ENCODE data around the gene AIMP2. TPM values are rescaled to one million over a fixed set of nuclear protein-coding genes. Genes with fewer than 3 reads are reported as not detected.
"Not testable (repeated sequence)": the region's sequence is repeated elsewhere in the genome, so short reads cannot be mapped to it uniquely, and the experiment has no call there.

Gene AIMP2
- total RNA-seq, 2 donors from 2014 or later = 37.0 to 47.1 TPM

DNA sequence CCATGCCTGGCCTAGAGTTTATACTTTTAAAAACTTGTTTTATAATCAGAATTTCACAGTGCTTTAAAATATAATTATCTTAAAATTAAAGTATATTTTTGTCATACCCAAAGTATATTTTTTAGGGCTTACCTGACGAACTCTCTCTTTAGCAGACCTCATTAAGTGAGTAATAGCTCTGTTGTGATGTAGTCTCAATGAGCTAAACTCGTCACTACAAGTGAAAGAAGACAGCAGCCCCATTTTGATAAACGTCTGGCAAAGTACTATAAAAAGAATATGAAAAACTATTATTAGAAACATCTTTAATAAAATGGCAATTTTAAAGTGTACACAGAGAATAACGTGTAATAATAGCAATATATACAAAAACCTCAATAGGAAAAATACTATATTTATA is 40.7 kb downstream of the AIMP2 start:
- Histone ChIP-seq H3K9me3 (no peaks in the 10 kb centered on the region), H3K27me3 (replicated peaks; ENCODE audit: insufficient read depth) (no peaks in the 10 kb centered on the region), H3K4me3 (no peak overlapping the region), H3K36me3 (peaks cover 40% of the 10 kb centered on the region), H3K4me1 (ENCODE audit: control insufficient read depth in 1 of 2, low read depth in 2 of 2) (no peaks in the 10 kb centered on the region), H3K27ac (no peak overlapping the region)
- ATAC-seq (ENCODE audit: insufficient number of reproducible peaks, low FRiP score, low read depth) (no peak), DNase-seq (ENCODE audit: low spot score) (no peak)
- TF ChIP-seq, protein P1, sequence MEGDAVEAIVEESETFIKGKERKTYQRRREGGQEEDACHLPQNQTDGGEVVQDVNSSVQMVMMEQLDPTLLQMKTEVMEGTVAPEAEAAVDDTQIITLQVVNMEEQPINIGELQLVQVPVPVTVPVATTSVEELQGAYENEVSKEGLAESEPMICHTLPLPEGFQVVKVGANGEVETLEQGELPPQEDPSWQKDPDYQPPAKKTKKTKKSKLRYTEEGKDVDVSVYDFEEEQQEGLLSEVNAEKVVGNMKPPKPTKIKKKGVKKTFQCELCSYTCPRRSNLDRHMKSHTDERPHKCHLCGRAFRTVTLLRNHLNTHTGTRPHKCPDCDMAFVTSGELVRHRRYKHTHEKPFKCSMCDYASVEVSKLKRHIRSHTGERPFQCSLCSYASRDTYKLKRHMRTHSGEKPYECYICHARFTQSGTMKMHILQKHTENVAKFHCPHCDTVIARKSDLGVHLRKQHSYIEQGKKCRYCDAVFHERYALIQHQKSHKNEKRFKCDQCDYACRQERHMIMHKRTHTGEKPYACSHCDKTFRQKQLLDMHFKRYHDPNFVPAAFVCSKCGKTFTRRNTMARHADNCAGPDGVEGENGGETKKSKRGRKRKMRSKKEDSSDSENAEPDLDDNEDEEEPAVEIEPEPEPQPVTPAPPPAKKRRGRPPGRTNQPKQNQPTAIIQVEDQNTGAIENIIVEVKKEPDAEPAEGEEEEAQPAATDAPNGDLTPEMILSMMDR (IDR thresholded peaks at IDR 0.05) = no peak

DNA sequence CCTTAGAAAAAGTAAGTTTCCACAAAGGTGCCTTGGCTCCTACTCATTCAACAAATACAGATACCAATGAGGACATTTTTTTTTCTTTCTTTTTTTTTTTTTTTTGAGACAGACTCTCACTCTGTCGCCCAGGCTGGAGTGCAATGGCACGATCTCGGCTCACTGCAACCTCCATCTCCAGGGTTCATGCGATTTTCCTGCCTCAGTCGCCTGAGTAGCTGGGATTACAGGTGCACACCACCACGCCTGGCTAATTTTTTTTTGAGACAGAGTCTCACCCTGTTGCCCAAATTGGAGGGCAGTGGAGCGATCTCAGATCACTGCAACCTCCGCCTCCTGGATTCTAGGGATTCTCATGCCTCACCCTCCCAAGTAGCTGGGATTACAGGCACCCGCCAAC is 42.1 kb downstream of the AIMP2 start:
- DNase-seq (ENCODE audit: low spot score); H3K9me3 ChIP-seq; H3K27me3 ChIP-seq (replicated peaks; ENCODE audit: insufficient read depth); H3K4me3 ChIP-seq; H3K4me1 ChIP-seq (ENCODE audit: control insufficient read depth in 1 of 2, low read depth in 2 of 2); ATAC-seq (ENCODE audit: insufficient number of reproducible peaks, low FRiP score, low read depth); H3K27ac ChIP-seq: not testable (repeated sequence)
- peaks cover 35% of the 10 kb centered on the region for H3K36me3 ChIP-seq

DNA sequence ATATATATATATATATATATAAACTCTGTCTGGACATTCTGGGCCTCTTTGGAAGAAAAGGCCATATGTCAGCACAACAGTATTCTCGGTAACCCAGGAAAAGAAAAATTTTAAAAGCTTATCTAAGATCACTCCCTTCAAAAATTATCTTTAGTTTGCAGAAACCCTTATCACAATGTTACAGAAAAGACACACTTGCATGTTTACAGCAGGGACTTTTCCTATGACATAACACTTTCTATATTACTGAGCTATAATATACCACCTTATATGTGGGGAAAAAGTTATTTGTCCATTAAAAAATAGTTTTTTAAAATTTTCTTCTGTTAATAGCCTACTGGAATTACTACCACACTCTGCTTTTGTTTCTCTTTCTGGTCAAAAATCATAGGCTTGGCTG is 47.5 kb downstream of the AIMP2 start:
- no peak overlapping the region for H3K27ac ChIP-seq
- DNase-seq (ENCODE audit: low spot score) (no peak), ATAC-seq (ENCODE audit: insufficient number of reproducible peaks, low FRiP score, low read depth) (no peak)
- H3K36me3 ChIP-seq = peaks cover 14% of the 10 kb centered on the region
- H3K4me1 ChIP-seq (ENCODE audit: control insufficient read depth in 1 of 2, low read depth in 2 of 2) = peaks cover 14 to 24% of the 10 kb centered on the region in 2 donors
- no peaks in the 10 kb centered on the region for H3K9me3 ChIP-seq
- TF ChIP-seq, protein P1 (IDR thresholded peaks at IDR 0.05) = no peak
- no peak overlapping the region for H3K4me3 ChIP-seq
- H3K27me3 ChIP-seq (replicated peaks; ENCODE audit: insufficient read depth) = no peaks in the 10 kb centered on the region

DNA sequence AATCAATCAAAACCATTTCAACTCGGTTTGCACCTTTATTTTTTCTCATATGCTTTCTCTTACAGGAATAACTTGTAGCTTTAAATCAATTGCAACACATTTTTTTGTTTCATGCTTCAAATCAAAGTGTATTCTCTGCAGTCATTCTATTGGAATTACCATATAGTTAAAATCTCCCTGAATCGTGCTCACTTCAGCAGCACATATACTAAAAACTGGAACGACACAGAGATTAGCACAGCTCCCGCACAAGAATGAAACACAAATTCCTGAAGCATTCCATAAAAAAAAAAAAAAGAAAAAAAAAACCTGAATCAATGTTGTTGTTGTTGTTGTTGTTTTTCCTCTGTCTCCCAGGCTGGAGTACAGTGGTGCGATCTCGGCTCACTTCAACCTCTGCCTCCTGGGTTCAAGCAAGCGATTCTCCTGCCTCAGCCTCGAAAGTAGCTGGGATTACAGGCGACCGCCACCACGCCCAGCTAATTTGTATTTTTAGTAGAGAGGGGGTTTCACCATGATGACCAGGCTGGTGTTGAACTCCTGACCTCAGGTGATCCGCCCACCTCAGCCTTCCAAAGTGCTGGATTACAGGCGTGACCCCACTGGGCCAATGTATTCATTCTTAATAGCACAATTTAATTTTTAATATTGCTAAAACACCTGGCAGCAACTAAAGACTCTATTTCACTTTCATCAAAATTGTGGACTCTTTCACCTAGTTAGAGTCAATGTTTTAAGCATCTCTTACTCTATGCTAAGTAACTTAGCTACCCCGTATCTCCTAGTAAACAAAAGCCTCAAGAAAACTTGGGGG is 48.5 kb downstream of the AIMP2 start:
- DNase-seq (ENCODE audit: low spot score) (no peak), ATAC-seq (ENCODE audit: insufficient number of reproducible peaks, low FRiP score, low read depth) (no peak)
- peaks cover 14 to 24% of the 10 kb centered on the region in 2 donors for H3K4me1 ChIP-seq (ENCODE audit: control insufficient read depth in 1 of 2, low read depth in 2 of 2)
- no peak overlapping the region for H3K27ac ChIP-seq
- no peaks in the 10 kb centered on the region for H3K9me3 ChIP-seq
- H3K36me3 ChIP-seq = peaks cover 10% of the 10 kb centered on the region
- H3K27me3 ChIP-seq (replicated peaks; ENCODE audit: insufficient read depth) = no peaks in the 10 kb centered on the region
- TF ChIP-seq, protein P1 (IDR thresholded peaks at IDR 0.05) = no peak
- peak overlapping the region; percentile 86 for H3K4me3 ChIP-seq

DNA sequence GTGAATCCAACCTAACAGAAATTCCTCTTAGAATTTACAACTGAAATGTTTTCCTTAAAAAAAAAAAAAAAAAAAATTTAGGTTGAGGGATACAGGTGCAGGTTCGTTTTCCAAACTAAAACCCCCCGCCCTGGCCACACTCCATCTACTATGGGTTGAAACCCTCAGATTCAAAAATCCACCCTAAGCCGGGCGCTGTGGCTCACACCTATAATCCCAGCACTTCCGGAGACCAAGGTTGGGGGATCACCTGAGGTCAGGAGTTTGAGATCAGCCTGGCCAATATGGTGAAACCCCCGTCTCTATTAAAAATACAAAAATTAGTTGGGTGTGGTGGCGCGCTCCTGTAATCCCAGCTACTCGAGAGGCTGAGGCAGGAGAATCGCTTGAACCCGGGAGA is 50.9 kb downstream of the AIMP2 start:
- not testable (repeated sequence) for H3K4me3 ChIP-seq; H3K9me3 ChIP-seq; H3K27ac ChIP-seq; DNase-seq (ENCODE audit: low spot score); H3K36me3 ChIP-seq; ATAC-seq (ENCODE audit: insufficient number of reproducible peaks, low FRiP score, low read depth); H3K27me3 ChIP-seq (replicated peaks; ENCODE audit: insufficient read depth)
- peaks cover 14 to 24% of the 10 kb centered on the region in 2 donors for H3K4me1 ChIP-seq (ENCODE audit: control insufficient read depth in 1 of 2, low read depth in 2 of 2)

DNA sequence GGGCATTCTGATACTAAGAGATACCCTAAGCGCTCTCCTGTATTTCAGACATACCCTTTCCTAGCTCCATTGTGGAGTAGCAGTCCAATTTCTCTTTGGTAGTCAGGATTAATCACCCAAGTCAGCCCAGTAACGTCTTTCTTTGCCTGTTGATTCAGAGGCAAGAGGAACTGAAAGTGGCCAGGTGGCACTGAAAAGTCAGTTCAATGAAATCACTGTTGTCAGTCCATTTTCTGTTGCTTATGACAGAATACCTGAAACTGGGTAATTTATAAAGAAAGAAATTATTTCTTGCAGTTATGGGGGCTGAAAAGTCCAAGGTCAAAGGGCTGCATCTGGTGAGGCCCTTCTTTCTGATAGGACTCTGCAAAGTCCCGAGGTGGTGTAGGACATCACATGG is 62.3 kb downstream of the AIMP2 start:
- TF ChIP-seq, protein P1 (IDR thresholded peaks at IDR 0.05) = no peak
- Histone ChIP-seq H3K4me1 (ENCODE audit: control insufficient read depth in 1 of 2, low read depth in 2 of 2) (no peaks in the 10 kb centered on the region), H3K36me3 (no peaks in the 10 kb centered on the region), H3K27ac (no peak overlapping the region), H3K9me3 (no peaks in the 10 kb centered on the region), H3K27me3 (replicated peaks; ENCODE audit: insufficient read depth) (no peaks in the 10 kb centered on the region), H3K4me3 (no peak overlapping the region)
- ATAC-seq (ENCODE audit: insufficient number of reproducible peaks, low FRiP score, low read depth) = no peak
- no peak for DNase-seq (ENCODE audit: low spot score)

Other genes starting within 250 kb of the AIMP2 start
- 10 to 100 TPM; 50.0 to 58.3 TPM for gene RNF216, start 227.6 kb upstream of the AIMP2 start, total RNA-seq
- not detected for gene OCM, start 128.5 kb upstream of the AIMP2 start, total RNA-seq
- 10 to 100 TPM; 44.7 to 57.6 TPM for gene CCZ1, start 110.5 kb upstream of the AIMP2 start, total RNA-seq
- gene RSPH10B, start 38.6 kb upstream of the AIMP2 start, total RNA-seq = under 1 TPM in 1 of 2 donors, not detected in 1; 0.14 TPM
- gene PMS2, start 223 bp upstream of the AIMP2 start, total RNA-seq = 10 to 100 TPM in 1 of 2 donors, 1 to 10 TPM in 1; 8.4 to 14.2 TPM
- not detected for gene ANKRD61, start 22.1 kb downstream of the AIMP2 start, total RNA-seq
- 100 to 1,000 TPM; 143 to 201 TPM for gene EIF2AK1, start 49.9 kb downstream of the AIMP2 start, total RNA-seq
- 10 to 100 TPM in 1 of 2 donors, 1 to 10 TPM in 1; 6.1 to 10.2 TPM for gene USP42, start 95.7 kb downstream of the AIMP2 start, total RNA-seq